GM12874 (cell line): ENCODE measurements around the gene TBC1D22A.

Experiments used
- TF ChIP-seq, protein P1 (sequence below): IDR thresholded peaks from 2 replicates; pipeline ENCODE4 v1.5.1; 2011; ENCODE audit warnings: low read depth, mild to moderate bottlenecking, control low read depth, low read length, moderate library complexity; ENCODE audit not compliant: insufficient read depth

Gene TBC1D22A

DNA sequence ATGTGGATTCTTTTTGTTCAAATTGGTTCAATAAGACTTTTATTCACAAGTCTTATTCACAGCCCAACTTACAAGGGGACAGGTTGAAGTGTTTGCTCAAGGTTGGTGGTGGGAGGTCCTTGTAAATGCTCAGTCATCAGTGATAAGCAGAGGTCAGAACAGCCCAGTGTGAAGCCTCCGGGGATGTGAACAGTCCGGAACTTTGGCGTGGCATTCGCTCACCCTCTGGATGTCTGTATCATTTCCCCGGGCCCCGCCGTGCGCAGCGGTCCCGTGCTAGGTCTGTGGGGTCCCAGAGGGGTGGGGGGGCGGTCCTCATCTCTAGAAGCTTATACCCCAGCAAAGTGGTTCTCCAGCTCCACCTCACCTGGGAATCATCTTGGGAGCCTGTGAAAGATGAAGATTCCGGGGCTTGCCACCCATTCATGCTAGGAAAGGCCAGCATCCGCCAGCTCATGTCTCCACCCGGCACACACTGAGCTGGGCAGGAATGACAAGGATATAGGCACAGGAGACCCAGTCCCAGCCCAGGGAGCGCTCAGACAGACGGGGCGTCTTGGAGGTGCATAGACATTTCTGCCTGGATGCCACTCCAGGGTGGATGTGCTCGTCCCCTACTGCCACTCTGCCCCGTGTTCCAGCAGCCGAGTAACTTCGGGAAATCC is 327.5 kb downstream of the TBC1D22A start:
- TF ChIP-seq, protein P1, sequence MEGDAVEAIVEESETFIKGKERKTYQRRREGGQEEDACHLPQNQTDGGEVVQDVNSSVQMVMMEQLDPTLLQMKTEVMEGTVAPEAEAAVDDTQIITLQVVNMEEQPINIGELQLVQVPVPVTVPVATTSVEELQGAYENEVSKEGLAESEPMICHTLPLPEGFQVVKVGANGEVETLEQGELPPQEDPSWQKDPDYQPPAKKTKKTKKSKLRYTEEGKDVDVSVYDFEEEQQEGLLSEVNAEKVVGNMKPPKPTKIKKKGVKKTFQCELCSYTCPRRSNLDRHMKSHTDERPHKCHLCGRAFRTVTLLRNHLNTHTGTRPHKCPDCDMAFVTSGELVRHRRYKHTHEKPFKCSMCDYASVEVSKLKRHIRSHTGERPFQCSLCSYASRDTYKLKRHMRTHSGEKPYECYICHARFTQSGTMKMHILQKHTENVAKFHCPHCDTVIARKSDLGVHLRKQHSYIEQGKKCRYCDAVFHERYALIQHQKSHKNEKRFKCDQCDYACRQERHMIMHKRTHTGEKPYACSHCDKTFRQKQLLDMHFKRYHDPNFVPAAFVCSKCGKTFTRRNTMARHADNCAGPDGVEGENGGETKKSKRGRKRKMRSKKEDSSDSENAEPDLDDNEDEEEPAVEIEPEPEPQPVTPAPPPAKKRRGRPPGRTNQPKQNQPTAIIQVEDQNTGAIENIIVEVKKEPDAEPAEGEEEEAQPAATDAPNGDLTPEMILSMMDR = no peak

DNA sequence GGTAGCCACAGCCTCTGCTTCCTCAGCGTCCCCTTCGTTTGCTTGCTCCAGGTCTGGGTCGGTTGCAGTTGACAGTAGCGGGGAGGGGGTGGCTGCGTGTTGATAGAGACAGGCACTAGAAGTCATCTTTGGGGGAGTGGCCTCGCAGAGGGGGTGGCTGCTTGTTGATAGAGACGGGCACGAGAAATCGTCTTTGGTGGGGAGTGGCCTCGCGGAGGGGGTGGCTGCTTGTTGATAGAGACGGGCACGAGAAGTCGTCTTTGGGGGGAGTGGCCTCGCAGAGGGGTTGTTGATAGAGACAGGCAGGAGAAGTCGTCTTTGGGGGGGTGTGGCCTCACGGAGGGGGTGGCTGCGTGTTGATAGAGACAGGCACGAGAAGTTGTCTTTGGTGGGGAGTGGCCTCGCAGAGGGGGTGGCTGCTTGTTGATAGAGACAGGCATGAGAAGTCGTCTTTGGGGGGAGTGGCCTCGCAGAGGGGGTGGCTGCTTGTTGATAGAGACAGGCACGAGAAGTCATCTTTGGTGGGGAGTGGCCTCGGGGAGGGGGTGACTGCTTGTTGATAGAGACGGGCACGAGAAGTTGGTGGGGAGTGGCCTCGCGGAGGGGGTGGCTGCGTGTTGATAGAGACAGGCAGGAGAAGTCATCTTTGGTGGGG is 328.3 kb downstream of the TBC1D22A start:
- TF ChIP-seq, protein P1 = no peak

DNA sequence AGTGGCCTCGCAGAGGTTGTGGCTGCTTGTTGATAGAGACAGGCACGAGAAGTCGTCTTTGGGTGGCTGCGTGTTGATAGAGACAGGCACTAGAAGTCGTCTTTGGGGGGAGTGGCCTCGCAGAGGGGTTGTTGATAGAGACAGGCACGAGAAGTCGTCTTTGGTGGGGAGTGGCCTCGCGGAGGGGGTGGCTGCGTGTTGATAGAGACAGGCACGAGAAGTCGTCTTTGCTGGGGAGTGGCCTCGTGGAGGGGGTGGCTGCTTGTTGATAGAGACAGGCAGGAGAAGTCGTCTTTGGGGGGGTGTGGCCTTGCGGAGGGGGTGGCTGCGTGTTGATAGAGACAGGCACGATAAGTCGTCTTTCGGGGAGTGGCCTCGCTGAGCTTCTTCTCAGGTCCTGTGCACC is 328.8 kb downstream of the TBC1D22A start:
- TF ChIP-seq, protein P1 = no peak

DNA sequence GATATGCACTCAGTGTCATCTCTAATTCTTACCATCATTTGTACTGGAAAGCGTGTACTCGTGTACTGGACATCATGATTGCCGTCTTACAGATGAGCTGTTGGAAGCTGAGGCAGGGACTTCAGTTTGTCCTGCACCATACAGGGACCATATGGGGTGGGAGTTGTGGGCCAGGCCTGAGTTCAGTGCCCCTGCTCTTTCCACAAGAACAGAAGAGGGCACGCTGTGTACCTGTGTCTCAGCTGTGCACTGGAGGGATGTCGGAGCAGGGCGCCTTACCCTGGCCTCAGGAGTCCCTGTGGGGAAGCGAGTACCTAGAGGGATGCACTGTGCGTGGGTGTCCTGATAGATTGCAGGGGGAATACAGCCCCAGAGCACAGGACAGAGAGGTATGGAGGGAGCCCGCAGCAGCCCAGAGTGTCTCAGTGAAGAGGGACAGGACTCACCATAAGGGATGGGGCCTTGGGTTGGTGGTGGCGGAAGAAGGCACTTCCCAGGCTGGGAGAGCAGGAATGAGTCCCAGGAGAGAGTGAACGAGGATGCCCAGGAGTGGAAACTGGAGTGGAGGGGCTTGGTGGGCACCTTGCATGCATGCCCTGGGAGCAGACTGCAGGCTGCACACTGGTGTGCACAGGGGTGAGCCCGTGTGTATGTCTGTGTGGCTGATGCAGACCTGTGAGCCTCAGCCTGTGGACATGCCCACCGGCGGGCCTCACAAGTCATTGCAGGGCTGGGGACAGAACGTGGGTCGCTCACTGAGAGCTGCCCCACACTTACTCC is 329.7 kb downstream of the TBC1D22A start:
- TF ChIP-seq, protein P1 = no peak

DNA sequence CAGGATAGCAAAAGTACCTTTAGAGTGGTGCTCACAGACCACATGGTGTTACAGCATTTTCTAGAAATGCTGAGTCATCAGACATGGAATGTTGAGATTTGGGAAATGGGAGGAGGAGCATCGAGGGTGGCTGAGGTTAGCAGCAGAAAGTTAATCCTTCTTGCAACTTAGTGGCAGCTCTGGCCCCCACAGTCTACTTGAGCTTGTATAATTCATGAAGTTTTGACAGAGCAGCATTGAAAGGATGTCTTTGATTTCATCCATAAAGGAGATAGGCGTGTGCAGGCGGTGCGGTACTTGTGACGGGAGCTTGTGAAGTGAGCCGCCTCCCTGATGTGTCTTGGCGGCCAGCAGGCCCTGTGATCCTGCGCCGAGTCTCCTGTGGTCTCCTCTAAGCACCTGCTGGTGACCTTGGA is 330.5 kb downstream of the TBC1D22A start:
- TF ChIP-seq, protein P1 = no peak

DNA sequence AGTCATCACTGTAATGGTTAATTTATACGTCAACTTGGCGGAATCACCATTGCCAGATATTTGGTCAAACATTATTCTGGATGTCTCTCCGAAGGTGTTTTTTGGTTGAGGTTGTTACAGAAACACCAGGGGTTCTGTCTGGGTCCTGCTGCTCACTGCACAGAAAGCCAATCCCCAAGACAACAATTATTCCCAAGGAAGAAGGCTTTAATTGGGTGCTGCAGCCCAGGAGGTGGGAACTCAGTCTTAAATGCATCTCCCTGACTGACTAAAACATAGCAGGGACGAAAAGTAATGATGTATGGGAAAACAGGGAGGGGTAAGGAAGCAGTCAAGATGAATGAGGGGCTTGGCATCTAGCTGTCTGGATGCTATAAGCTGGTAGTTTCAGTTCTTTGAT is 331.3 kb downstream of the TBC1D22A start:
- TF ChIP-seq, protein P1 = no peak

DNA sequence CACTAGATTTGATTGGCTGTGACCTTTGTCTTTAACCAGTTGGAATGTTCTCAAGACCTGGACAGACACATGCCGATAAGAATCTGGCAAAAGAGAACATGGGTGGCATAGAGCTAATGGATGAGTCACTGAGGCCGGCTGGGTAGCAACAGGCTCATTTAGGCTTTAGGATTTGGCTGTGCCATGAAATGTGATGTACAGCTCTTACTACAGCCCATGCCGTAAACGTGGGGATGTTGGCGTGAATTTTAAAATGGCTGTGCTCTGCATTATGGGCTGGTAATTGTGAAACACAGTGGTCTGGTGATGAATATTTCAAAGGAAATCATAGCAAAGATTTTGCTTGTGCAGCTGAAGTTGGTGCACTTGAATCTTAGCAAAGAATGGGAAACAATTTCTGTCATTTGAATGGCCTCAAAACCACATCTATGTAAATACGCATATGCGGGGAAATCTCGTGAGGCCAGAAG is 332.4 kb downstream of the TBC1D22A start:
- TF ChIP-seq, protein P1 = no peak
